Gastroesophageal sphincter (tissue), 3 donors: ENCODE data around the gene PRKAG2.

Experiments
- EP300 ChIP-seq: sonication (generic); formaldehyde crosslinking; IDR thresholded peaks from one replicate; pipeline ENCODE4 v1.6.1; 2017; ENCODE audit warnings: antibody characterized with exemption, mild to moderate bottlenecking
- POLR2A ChIP-seq, 2 donors: fragments of 450-650 bp; IDR thresholded peaks; one replicate each; pipeline ENCODE4 v1.6.1; 2017; ENCODE audit warnings: antibody characterized with exemption in 2 of 2, mild to moderate bottlenecking in 2 of 2, moderate library complexity in 1 of 2
- POLR2AphosphoS5 ChIP-seq: sonication (generic); formaldehyde crosslinking; IDR thresholded peaks from one replicate; pipeline ENCODE4 v1.6.1; 2017; ENCODE audit warnings: antibody characterized with exemption
- TF ChIP-seq, protein P1 (sequence below), 4 experiments: fragments of 200-600 bp in 2 of 4; fragments of 450-650 bp in 2 of 4; sonication (generic) in 1 of 4; IDR thresholded peaks; one replicate each; pipeline ENCODE4 v1.5.1; 2017 to 2019; ENCODE audit warnings: antibody characterized with exemption in 4 of 4, mild to moderate bottlenecking in 2 of 4, moderate library complexity in 2 of 4

DNA sequence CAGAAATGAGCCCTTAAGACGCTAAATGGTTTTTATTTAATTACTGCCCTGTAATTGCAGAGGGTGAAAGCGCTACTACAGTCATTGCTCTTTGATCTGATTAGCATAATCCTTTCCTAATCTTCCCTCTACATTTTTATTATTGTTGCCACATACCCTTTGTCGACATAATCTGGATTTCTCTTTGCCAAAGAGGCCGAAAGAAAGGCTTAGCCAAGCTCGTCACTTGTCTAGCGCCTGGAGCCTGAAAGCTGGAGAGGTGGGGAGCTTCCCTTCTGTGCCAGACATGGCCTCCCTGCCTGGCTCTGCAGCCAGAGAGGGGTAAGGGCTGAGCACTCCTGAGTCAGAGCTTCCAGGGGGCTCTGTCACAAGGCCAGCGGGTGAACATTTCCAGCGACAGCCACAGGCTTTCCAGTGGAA, 145.9 kb downstream of the PRKAG2 start:
- TF ChIP-seq, protein P1, sequence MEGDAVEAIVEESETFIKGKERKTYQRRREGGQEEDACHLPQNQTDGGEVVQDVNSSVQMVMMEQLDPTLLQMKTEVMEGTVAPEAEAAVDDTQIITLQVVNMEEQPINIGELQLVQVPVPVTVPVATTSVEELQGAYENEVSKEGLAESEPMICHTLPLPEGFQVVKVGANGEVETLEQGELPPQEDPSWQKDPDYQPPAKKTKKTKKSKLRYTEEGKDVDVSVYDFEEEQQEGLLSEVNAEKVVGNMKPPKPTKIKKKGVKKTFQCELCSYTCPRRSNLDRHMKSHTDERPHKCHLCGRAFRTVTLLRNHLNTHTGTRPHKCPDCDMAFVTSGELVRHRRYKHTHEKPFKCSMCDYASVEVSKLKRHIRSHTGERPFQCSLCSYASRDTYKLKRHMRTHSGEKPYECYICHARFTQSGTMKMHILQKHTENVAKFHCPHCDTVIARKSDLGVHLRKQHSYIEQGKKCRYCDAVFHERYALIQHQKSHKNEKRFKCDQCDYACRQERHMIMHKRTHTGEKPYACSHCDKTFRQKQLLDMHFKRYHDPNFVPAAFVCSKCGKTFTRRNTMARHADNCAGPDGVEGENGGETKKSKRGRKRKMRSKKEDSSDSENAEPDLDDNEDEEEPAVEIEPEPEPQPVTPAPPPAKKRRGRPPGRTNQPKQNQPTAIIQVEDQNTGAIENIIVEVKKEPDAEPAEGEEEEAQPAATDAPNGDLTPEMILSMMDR (IDR thresholded peaks at IDR 0.05), result no peak
- TF ChIP-seq POLR2A (IDR thresholded peaks at IDR 0.05) (no peak), POLR2AphosphoS5 (no peak), EP300 (no peak)
